ENCODE measurements around the gene HIVEP3. TPM values are rescaled to one million over a fixed set of nuclear protein-coding genes. Genes with fewer than 3 reads are reported as not detected.

HIVEP3 gene
- total and polyA plus RNA-seq, 2 of the 13 experiments (the other 11 are each of a cell fraction or from before 2014, with no cell fraction given), result 0.05 TPM; not detected in 1

- ChIA-PET POLR2A (no interaction called here), CTCF (ENCODE audit: low intra/inter-chr PET ratio, low total read pairs) (no interaction called here)
- Histone ChIP-seq H3K79me2 (ENCODE audit: insufficient read depth, low read length) (no peaks in the 10 kb centered on the region), H3K4me3 (replicated peaks in 1 of 3; ENCODE audit: insufficient read depth in 1 of 3, low read depth in 2 of 3, low read length in 3 of 3) (no peak overlapping the region), H4K20me1 (ENCODE audit: insufficient read depth, low read length) (no peaks in the 10 kb centered on the region), H3K9me3 (ENCODE audit: low read length) (no peaks in the 10 kb centered on the region), H3K36me3 (replicated peaks in 1 of 2; ENCODE audit: control insufficient read depth in 1 of 2, insufficient read depth in 2 of 2, low read length in 2 of 2) (no peaks in the 10 kb centered on the region), H3K27me3 (ENCODE audit: control insufficient read depth in 1 of 2, insufficient read depth in 2 of 2, low read length in 2 of 2) (no peaks in the 10 kb centered on the region; a peak in 1 of 5 replicates), H2AFZ (ENCODE audit: low read length) (no peak overlapping the region), H3K9ac (ENCODE audit: insufficient read depth, low read depth, low read length) (no peak overlapping the region), H3K4me2 (ENCODE audit: low read depth, low read length) (no peak overlapping the region), H3K27ac (ENCODE audit: extremely low read length, insufficient read depth, low read length) (no peak overlapping the region), H3K4me1 (ENCODE audit: insufficient read depth, low read length) (no peaks in the 10 kb centered on the region)
- no peak for DNase-seq (ENCODE audit: low spot score)
- FAIRE-seq, result no peak
- ATAC-seq, result no peak
- BruUV-seq (replicated peaks), result no TSS peak
- in situ Hi-C loops (cut with HindIII; ENCODE audit: extremely low pct_ligation_motif_present, low pct_unique_long_range_greater_than_20kb), result no loop called here
- TF ChIP-seq PAXIP1 (CRISPR knock-in tag; conservative IDR thresholded peaks at IDR 0.05) (no peak), MXI1 (IDR thresholded peaks at IDR 0.05; ENCODE audit: borderline replicate concordance, low read depth, low read length) (no peak), KAT8 (CRISPR knock-in tag; IDR thresholded peaks at IDR 0.05) (no peak), PHB2 (IDR thresholded peaks at IDR 0.05; ENCODE audit: partially characterized antibody) (no peak), ZNF788 (CRISPR knock-in tag; IDR thresholded peaks at IDR 0.05; ENCODE audit: borderline replicate concordance) (no peak), TERF1 (CRISPR knock-in tag; IDR thresholded peaks at IDR 0.05) (no peak), AKNA (CRISPR knock-in tag; IDR thresholded peaks at IDR 0.05; ENCODE audit: borderline replicate concordance) (no peak)
- intact Hi-C loops (cut with micrococcal nuclease; ENCODE audit: unreplicated experiment), result no loop called here
- WGBS (ENCODE audit: low lambda C conversion rate), result 2% methylated on average over 2 of the region's 2 CpGs
Measured at GRCh38 chr1:41819069-41819468, 99.7 kb downstream of the HIVEP3 start.

Measured in HepG2 (cell line).